Endometrial microvascular endothelial cells (primary cell): ENCODE measurements around the gene ZNF785. TPM values are rescaled to one million over a fixed set of nuclear protein-coding genes. Genes with fewer than 3 reads are reported as not detected.

Experiments used
- total RNA-seq: library from RNA; depleted of rRNA; stranded (reverse); fragments of >200 nt; gene quantifications from one replicate; pipeline ENCODE4 v1.2.3, GENCODE V29; 2015; ENCODE audit errors: inconsistent ontology term

ZNF785 gene
- total RNA-seq, 1 donor from 2014 or later = 7.2 TPM

Other genes with a start within 250 kb of the ZNF785 start
- 72.5 TPM for gene CD2BP2, start 230.4 kb downstream of the ZNF785 start, total RNA-seq
- gene TBC1D10B, start 215.2 kb downstream of the ZNF785 start, total RNA-seq = 69.5 TPM
- gene MYL11, start 210.9 kb downstream of the ZNF785 start, total RNA-seq = not detected
- gene SEPTIN1, start 203.1 kb downstream of the ZNF785 start, total RNA-seq = not detected
- gene ZNF48, start 190.3 kb downstream of the ZNF785 start, total RNA-seq = 5.8 TPM
- gene ZNF771, start 178.1 kb downstream of the ZNF785 start, total RNA-seq = 4.3 TPM
- 66.6 TPM for gene DCTPP1, start 155.7 kb downstream of the ZNF785 start, total RNA-seq
- gene SEPHS2, start 139.8 kb downstream of the ZNF785 start, total RNA-seq = 29.2 TPM
- gene ITGAL, start 113.0 kb downstream of the ZNF785 start, total RNA-seq = not detected
- gene ZNF768, start 59.1 kb downstream of the ZNF785 start, total RNA-seq = 25.5 TPM
- 4.7 TPM for gene ZNF747, start 50.8 kb downstream of the ZNF785 start, total RNA-seq
- 8.3 TPM for gene ZNF764, start 27.3 kb downstream of the ZNF785 start, total RNA-seq
- gene ZNF688, start 14.0 kb downstream of the ZNF785 start, total RNA-seq = 10.8 TPM
- 11.2 TPM for gene ZNF689, start 24.7 kb upstream of the ZNF785 start, total RNA-seq
- gene PRR14, start 65.3 kb upstream of the ZNF785 start, total RNA-seq = 22.9 TPM
- 24.7 TPM for gene FBRS, start 72.7 kb upstream of the ZNF785 start, total RNA-seq
- gene SRCAP, start 113.5 kb upstream of the ZNF785 start, total RNA-seq = 10.2 TPM
- 22.5 TPM for gene PHKG2, start 162.7 kb upstream of the ZNF785 start, total RNA-seq
- 1.2 TPM for gene CFAP119, start 176.4 kb upstream of the ZNF785 start, total RNA-seq
- gene RNF40, start 176.6 kb upstream of the ZNF785 start, total RNA-seq = 69.8 TPM
- gene ZNF629, start 201.5 kb upstream of the ZNF785 start, total RNA-seq = 6.1 TPM